ENCODE data around the gene JUN.

The JUN gene

GRCh38 chr1:58823481-58824010, 39.7 kb upstream of the JUN start:
- no peaks in the 10 kb centered on the region for H3K9me3 ChIP-seq
- no peaks in the 10 kb centered on the region for H3K36me3 ChIP-seq
- no peak overlapping the region for H3K4me3 ChIP-seq (ENCODE audit: low read depth, low read length)
- no peaks in the 10 kb centered on the region for H3K27me3 ChIP-seq
- no peak for DNase-seq
- no peaks in the 10 kb centered on the region for H3K4me1 ChIP-seq
- TF ChIP-seq CTCF (IDR thresholded peaks at IDR 0.05; ENCODE audit: low read depth, low read length): no peak

- Histone ChIP-seq H3K36me3 (no peaks in the 10 kb centered on the region), H3K9me3 (no peaks in the 10 kb centered on the region), H3K4me1 (no peaks in the 10 kb centered on the region), H3K27me3 (no peaks in the 10 kb centered on the region), H3K4me3 (ENCODE audit: low read depth, low read length) (no peak overlapping the region)
- TF ChIP-seq CTCF (IDR thresholded peaks at IDR 0.05; ENCODE audit: low read depth, low read length): no peak
- no peak for DNase-seq
These were observed 37.5 kb upstream of the JUN start for GRCh38 chr1:58821309-58821708.

DNA sequence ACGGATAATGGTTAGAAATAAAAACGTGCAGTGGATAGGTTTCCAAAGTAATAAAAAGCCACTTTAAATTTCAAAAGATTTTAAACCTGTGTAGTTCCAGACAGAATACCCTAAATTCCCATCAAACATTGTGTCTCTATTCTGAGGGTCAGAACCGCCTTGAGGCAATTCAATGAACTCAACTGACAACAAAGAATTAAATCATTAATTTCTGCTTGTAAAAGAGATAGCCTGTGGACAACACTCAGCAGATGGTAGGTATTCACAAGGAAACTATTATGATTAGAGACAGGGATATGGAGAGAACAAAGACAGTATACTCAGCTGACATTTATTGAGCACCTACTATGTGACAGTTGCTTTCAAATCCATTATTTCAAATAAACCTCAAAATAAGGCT, 35.1 kb upstream of the JUN start:
- Histone ChIP-seq H3K4me3 (ENCODE audit: low read depth, low read length) (no peak overlapping the region), H3K4me1 (no peaks in the 10 kb centered on the region), H3K36me3 (no peaks in the 10 kb centered on the region), H3K9me3 (no peaks in the 10 kb centered on the region), H3K27me3 (no peaks in the 10 kb centered on the region)
- DNase-seq: no peak
- no peak for TF ChIP-seq CTCF (IDR thresholded peaks at IDR 0.05; ENCODE audit: low read depth, low read length)

GRCh38 chr1:58818075-58818474, 34.2 kb upstream of the JUN start:
- H3K27me3 ChIP-seq: no peaks in the 10 kb centered on the region
- no peak for TF ChIP-seq CTCF (IDR thresholded peaks at IDR 0.05; ENCODE audit: low read depth, low read length)
- H3K36me3 ChIP-seq: no peaks in the 10 kb centered on the region
- H3K4me1 ChIP-seq: no peaks in the 10 kb centered on the region
- H3K9me3 ChIP-seq: no peaks in the 10 kb centered on the region
- no peak overlapping the region for H3K4me3 ChIP-seq (ENCODE audit: low read depth, low read length)
- no peak for DNase-seq

GRCh38 chr1:58816747-58817221, 32.9 kb upstream of the JUN start:
- no peak for DNase-seq
- Histone ChIP-seq H3K4me1 (no peaks in the 10 kb centered on the region), H3K27me3 (no peaks in the 10 kb centered on the region), H3K9me3 (no peaks in the 10 kb centered on the region), H3K4me3 (ENCODE audit: low read depth, low read length) (peak overlapping the region; percentile 58), H3K36me3 (no peaks in the 10 kb centered on the region)
- TF ChIP-seq CTCF (IDR thresholded peaks at IDR 0.05; ENCODE audit: low read depth, low read length): no peak

DNA sequence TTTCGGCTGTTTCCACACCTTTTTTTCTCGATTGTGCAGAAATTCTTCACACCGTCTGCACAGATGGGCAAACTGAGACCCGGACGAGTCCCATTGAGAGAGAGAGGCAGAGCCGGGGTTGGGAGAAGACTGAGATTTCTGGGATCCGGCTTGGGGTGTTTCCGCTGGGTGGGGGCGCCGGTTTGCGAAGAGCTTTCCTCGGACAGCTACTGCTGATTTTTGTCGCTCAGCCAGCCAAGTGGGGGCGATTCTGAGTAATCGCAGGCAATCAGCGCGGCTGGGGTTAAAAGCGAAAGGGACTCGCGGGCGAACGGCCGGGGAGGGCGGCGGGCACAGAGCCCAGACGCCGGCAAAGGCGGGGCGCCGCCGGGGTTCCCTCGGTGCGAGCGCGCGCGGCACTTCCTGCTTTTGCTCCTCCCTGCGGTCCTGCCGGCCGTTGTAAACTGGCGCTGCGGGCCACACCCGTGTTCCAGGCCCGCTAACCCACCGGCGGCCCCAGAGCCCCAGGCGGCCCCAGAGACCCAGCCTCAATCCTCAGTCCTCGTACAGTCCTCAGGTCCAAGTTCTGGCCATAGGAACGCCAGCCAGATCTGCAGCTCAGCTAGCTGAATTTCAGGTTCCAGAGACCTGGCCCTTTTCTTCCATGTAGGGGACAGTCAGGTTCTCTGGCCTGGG, 32.4 kb upstream of the JUN start:
- Histone ChIP-seq H3K27me3 (no peaks in the 10 kb centered on the region), H3K36me3 (no peaks in the 10 kb centered on the region), H3K9me3 (no peaks in the 10 kb centered on the region), H3K4me3 (ENCODE audit: low read depth, low read length) (peak overlapping the region; percentile 58), H3K4me1 (no peaks in the 10 kb centered on the region)
- peak; percentile 64 for DNase-seq
- TF ChIP-seq CTCF (IDR thresholded peaks at IDR 0.05; ENCODE audit: low read depth, low read length): no peak

Data from BE2C (cell line).